ENCODE measurements around the gene RRH. TPM values are rescaled to one million over a fixed set of nuclear protein-coding genes. Genes with fewer than 3 reads are reported as not detected.

RRH gene
- total RNA-seq, 4 donors from 2014 or later, result 0.34 TPM; not detected in 3

DNA sequence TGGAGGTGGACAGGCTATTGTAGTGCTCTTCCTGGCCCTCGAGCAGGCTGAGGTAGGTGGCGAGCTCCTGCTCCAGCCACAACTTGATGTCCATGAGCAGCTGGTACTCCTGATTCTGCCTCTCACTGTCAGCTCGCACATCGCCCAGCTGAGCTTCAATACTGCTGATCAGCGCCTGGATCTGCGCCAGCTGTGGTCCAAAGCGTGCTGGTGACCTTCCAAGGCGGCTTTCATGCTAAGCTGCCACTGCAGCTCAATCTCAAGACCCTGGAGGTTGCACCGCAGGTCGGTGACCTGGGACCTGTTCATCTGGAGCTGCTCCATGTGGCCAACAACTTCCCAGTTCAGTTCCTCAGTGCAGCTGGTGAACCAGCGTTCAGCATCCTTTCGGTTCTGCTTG, 51.3 kb downstream of the RRH start:
- no peak overlapping the region for H3K4me3 ChIP-seq (ENCODE audit: low read depth, poor library complexity, severe bottlenecking)
- no peak for TF ChIP-seq POLR2A (IDR thresholded peaks at IDR 0.05)
- TF ChIP-seq, protein P1, sequence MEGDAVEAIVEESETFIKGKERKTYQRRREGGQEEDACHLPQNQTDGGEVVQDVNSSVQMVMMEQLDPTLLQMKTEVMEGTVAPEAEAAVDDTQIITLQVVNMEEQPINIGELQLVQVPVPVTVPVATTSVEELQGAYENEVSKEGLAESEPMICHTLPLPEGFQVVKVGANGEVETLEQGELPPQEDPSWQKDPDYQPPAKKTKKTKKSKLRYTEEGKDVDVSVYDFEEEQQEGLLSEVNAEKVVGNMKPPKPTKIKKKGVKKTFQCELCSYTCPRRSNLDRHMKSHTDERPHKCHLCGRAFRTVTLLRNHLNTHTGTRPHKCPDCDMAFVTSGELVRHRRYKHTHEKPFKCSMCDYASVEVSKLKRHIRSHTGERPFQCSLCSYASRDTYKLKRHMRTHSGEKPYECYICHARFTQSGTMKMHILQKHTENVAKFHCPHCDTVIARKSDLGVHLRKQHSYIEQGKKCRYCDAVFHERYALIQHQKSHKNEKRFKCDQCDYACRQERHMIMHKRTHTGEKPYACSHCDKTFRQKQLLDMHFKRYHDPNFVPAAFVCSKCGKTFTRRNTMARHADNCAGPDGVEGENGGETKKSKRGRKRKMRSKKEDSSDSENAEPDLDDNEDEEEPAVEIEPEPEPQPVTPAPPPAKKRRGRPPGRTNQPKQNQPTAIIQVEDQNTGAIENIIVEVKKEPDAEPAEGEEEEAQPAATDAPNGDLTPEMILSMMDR (IDR thresholded peaks at IDR 0.05), result no peak
- intact Hi-C loops (cut with DNase I; ENCODE audit: low total_unique reads), result no loop called here
- DNase-seq (ENCODE audit: low spot score in 2 of 2), result no peak
- WGBS, 2 donors, result 74 to 89% methylated on average over 10 to 12 of the region's 12 CpGs

DNA sequence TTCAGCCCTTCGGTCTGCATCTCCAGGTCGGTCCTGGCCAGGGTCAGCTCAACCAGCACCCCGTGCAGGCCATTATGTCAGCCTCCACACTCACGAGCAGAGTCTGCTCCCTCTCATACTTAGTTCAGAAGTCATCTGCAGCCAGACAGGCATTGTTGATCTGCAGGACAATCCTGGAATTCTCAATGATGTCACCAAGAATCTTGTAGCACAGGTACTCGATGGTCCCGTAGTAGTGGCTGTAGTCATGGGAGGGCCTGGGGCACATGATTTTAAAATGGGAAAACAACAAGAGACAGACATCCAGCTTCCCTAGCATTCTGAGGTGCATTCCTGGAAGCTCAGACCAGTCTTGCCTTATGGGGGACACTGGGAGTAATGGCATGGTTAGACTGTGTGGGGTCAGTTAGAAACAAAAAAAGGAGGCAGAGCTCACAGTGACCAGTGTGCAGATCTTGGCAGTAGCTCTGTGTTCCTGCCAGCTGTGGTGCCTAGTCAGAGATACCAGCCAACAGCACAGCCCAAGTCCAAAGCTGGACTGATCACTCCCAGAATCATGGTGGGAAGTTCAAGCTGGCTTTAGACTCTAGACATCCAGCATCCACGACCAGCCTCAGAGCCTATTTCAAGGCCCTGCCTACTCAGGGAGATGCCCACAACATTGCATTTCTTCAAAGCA, 52.0 kb downstream of the RRH start:
- intact Hi-C loops (cut with DNase I; ENCODE audit: low total_unique reads), result no loop called here
- no peak for DNase-seq (ENCODE audit: low spot score in 2 of 2)

DNA sequence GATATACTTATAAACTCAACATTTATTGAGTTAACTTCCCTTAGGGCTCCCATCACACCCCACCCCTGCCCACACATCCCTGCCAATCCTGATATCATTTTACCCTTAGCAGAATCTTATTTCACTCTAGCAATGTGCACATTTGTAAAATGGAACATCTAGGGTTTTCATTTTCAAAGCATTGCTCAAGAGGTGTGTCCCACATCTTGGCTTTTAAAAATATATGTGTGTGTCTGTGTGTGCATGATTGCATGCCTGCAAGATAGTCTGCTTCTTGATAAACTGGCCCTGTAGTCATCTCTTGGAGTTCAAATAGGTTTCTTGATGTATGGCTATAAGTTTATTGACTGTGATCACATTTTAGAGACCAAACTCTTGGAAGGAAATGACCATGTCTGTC, 58.5 kb downstream of the RRH start:
- no peak overlapping the region for H3K4me3 ChIP-seq (ENCODE audit: low read depth, poor library complexity, severe bottlenecking)

More for the DNA sequence above, 52.0 kb downstream of the RRH start:
- no peak for TF ChIP-seq POLR2A (IDR thresholded peaks at IDR 0.05)
- TF ChIP-seq, protein P1 (IDR thresholded peaks at IDR 0.05), result no peak
- 88 to 91% methylated on average over 7 of the region's 7 CpGs for WGBS, 2 donors
- no peak overlapping the region for H3K4me3 ChIP-seq (ENCODE audit: low read depth, poor library complexity, severe bottlenecking)

DNA sequence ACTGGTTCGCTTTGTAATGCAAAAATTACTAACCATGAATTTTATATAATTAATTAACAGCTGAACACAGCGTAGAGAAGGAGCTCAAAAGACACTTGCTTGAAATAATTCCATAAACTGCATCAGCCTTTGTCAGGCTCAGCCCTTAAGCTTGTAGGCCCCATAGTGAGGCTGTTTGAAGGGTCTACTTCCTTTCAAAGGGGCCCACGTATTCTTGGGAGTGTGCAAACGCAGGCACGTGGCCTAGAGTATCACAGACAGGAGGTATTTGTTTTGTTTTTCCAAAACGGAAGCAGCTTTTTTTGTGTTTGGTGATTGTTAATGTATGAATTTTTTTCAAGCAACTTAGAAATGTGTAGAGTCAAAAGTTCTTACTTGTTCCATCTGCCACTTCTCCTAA, 59.3 kb downstream of the RRH start:
- WGBS, 2 donors, result 69 to 78% methylated on average over 6 of the region's 6 CpGs
- TF ChIP-seq, protein P1 (IDR thresholded peaks at IDR 0.05), result no peak
- no peak for TF ChIP-seq POLR2A (IDR thresholded peaks at IDR 0.05)
- H3K4me3 ChIP-seq (ENCODE audit: low read depth, poor library complexity, severe bottlenecking), result no peak overlapping the region
- no peak for DNase-seq (ENCODE audit: low spot score in 2 of 2)
- intact Hi-C loops (cut with DNase I; ENCODE audit: low total_unique reads), result no loop called here

More for the DNA sequence above, 58.5 kb downstream of the RRH start:
- DNase-seq (ENCODE audit: low spot score in 2 of 2), result no peak
- no peak for TF ChIP-seq POLR2A (IDR thresholded peaks at IDR 0.05)
- TF ChIP-seq, protein P1 (IDR thresholded peaks at IDR 0.05), result no peak
- intact Hi-C loops (cut with DNase I; ENCODE audit: low total_unique reads), result no loop called here

DNA sequence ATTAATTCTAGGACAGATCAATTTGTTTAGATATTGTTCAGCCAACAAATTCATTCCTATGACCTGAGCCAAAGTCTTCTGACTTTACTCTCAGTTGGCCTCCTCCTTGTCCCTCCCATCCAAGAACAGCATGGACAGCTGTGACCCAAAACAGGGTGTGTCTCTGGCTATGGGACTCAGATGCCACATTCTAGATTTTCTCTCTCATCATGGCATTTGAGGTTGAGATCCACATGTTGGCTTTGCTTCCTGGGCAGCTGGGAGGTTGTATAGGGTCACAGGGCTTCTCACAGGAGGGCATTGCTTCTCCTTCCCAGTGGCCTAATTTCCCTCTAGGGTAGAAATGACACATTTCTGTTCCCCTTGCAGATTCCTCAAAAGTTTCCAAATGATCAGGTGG, 62.3 kb downstream of the RRH start:
- intact Hi-C loops (cut with DNase I; ENCODE audit: low total_unique reads), result no loop called here
- no peak for TF ChIP-seq POLR2A (IDR thresholded peaks at IDR 0.05)
- TF ChIP-seq, protein P1 (IDR thresholded peaks at IDR 0.05), result no peak
- DNase-seq (ENCODE audit: low spot score in 2 of 2), result no peak
- H3K4me3 ChIP-seq (ENCODE audit: low read depth, poor library complexity, severe bottlenecking), result no peak overlapping the region

Other genes with a start within 250 kb of the RRH start
- gene CASP6, start 124.5 kb upstream of the RRH start, total RNA-seq, result 10 to 100 TPM; 10.8 to 24.2 (median 19.9) TPM
- 10 to 100 TPM; 14.7 to 19.1 (median 17.4) TPM for gene PLA2G12A, start 97.9 kb upstream of the RRH start, total RNA-seq
- 1 to 10 TPM; 1.1 to 6.0 (median 2.8) TPM for gene CFI, start 26.0 kb upstream of the RRH start, total RNA-seq
- gene GAR1, start 12.2 kb upstream of the RRH start, total RNA-seq, result 10 to 100 TPM in 1 of 4 donors, 1 to 10 TPM in 3; 2.2 to 15.6 (median 7.8) TPM
- gene LRIT3, start 20.1 kb downstream of the RRH start, total RNA-seq, result under 1 TPM in 2 of 4 donors, not detected in 2; 0.21 to 0.42 TPM
- 1 to 10 TPM; 1.5 to 3.9 (median 2.3) TPM for gene EGF, start 84.9 kb downstream of the RRH start, total RNA-seq

Data from lower leg skin (tissue), 4 donors.